Measurements from ENCODE around the gene DCAF11.
A peak's percentile ranks its signal among the peaks of the same experiment; 100 is the strongest.

Gene DCAF11

GRCh38 chr14:24114532-24115421 is at the start of gene DCAF11, which contains the start of gene NRL:
Gene DCAF11, plus strand, starts transcription at chr14:24114777. Its CDS starts 818 bp downstream, at chr14:24115595.
Gene NRL, minus strand, starts transcription at chr14:24114949. Its CDS starts 32,101 bp downstream, at chr14:24082848.
- DNase-seq (ENCODE audit: low spot score) = peak; percentile 98

- DNase-seq (ENCODE audit: low spot score) = no peak
Observed at GRCh38 chr14:24064856-24065255, 49.7 kb upstream of the DCAF11 start.

- no peak for DNase-seq (ENCODE audit: low spot score)
Observed at GRCh38 chr14:24065408-24065807, 49.2 kb upstream of the DCAF11 start.

- DNase-seq (ENCODE audit: low spot score) = no peak
Observed at GRCh38 chr14:24066496-24067132, 48.0 kb upstream of the DCAF11 start.

- no peak for DNase-seq (ENCODE audit: low spot score)
Observed at GRCh38 chr14:24067133-24068082, 47.2 kb upstream of the DCAF11 start.

- no peak for DNase-seq (ENCODE audit: low spot score)
Observed at GRCh38 chr14:24068711-24069410, 45.7 kb upstream of the DCAF11 start.

GRCh38 chr14:24069411-24069735 is 45.2 kb upstream of the DCAF11 start:
- DNase-seq (ENCODE audit: low spot score) = no peak

- no peak for DNase-seq (ENCODE audit: low spot score)
Observed at GRCh38 chr14:24070285-24071143, 44.1 kb upstream of the DCAF11 start.

GRCh38 chr14:24071144-24071697 is 43.4 kb upstream of the DCAF11 start, which contains the start of gene CPNE6:
Gene CPNE6, plus strand, starts transcription at chr14:24071562. Its CDS starts 1,375 bp downstream, at chr14:24072937.
- no peak for DNase-seq (ENCODE audit: low spot score)

- no peak for DNase-seq (ENCODE audit: low spot score)
Observed at GRCh38 chr14:24071836-24072430, 42.6 kb upstream of the DCAF11 start.

GRCh38 chr14:24072436-24072835 is 42.1 kb upstream of the DCAF11 start:
- no peak for DNase-seq (ENCODE audit: low spot score)

- no peak for DNase-seq (ENCODE audit: low spot score)
Observed at GRCh38 chr14:24072881-24073877, 41.4 kb upstream of the DCAF11 start.

GRCh38 chr14:24074625-24075484 is 39.7 kb upstream of the DCAF11 start:
- DNase-seq (ENCODE audit: low spot score) = no peak

GRCh38 chr14:24075485-24076301 is 38.9 kb upstream of the DCAF11 start:
- DNase-seq (ENCODE audit: low spot score) = no peak

GRCh38 chr14:24076302-24076601 is 38.3 kb upstream of the DCAF11 start:
- DNase-seq (ENCODE audit: low spot score) = no peak

GRCh38 chr14:24077086-24077485 is 37.5 kb upstream of the DCAF11 start:
- no peak for DNase-seq (ENCODE audit: low spot score)

- no peak for DNase-seq (ENCODE audit: low spot score)
Observed at GRCh38 chr14:24078146-24078545, 36.4 kb upstream of the DCAF11 start.

All from LoVo (cell line).